Activated CD4-positive, alpha-beta T cell treated with anti-CD3 and anti-CD28 coated beads, Interleukin-2, amount 10 ng/mL, durations not matched to agents 7 days and 5 days (primary cell): ENCODE data around the gene OR5L1. TPM values are rescaled to one million over a fixed set of nuclear protein-coding genes. Genes with fewer than 3 reads are reported as not detected.

ENCODE experiments used
- CTCF ChIA-PET: fragments of 350-600 bp; sonication (Branson Sonifier 250); formaldehyde crosslinking; loops from one replicate; lab custom pipeline; 2021; ENCODE audit warnings: antibody characterized with exemption; lab: Charles Lee
- POLR2A ChIA-PET: fragments of 350-600 bp; sonication (Branson Sonifier 250); formaldehyde crosslinking; loops from one replicate; lab custom pipeline; 2021; ENCODE audit warnings: antibody characterized with exemption; lab: Charles Lee
- DNase-seq: peaks from one replicate; pipeline ENCODE4 v3.0.0-alpha.2; 2020
- H3K27ac Mint-ChIP-seq: one replicate; pipeline ENCODE4 v1.8.0; 2021; ENCODE audit warnings: mild to moderate bottlenecking, moderate library complexity, mixed read lengths
- H3K27me3 Mint-ChIP-seq: one replicate; pipeline ENCODE4 v1.8.0; 2021; ENCODE audit warnings: mixed read lengths
- H3K36me3 Mint-ChIP-seq: one replicate; pipeline ENCODE4 v1.8.0; 2021; ENCODE audit warnings: low read depth, mixed read lengths
- H3K4me1 Mint-ChIP-seq: one replicate; pipeline ENCODE4 v1.8.0; 2021; ENCODE audit warnings: mixed read lengths
- H3K4me3 Mint-ChIP-seq: one replicate; pipeline ENCODE4 v1.8.0; 2021; ENCODE audit warnings: mild to moderate bottlenecking, moderate library complexity, mixed read lengths
- H3K9me3 Mint-ChIP-seq: one replicate; pipeline ENCODE4 v1.8.0; 2021; ENCODE audit warnings: mixed read lengths
- total RNA-seq, 2 experiments: library from RNA; stranded (reverse); gene quantifications; one replicate each; pipeline ENCODE4 v1.2.3, GENCODE V29; 2021

Gene OR5L1
- total RNA-seq, result not detected

- ChIA-PET CTCF (no interaction called here), POLR2A (no interaction called here)
- no peak within 1 kb of the TSS for H3K27ac Mint-ChIP-seq
- no peaks in the 10 kb centered on the region for H3K27me3 Mint-ChIP-seq
- no peaks in the 10 kb centered on the region for H3K36me3 Mint-ChIP-seq
- no peak for DNase-seq
- H3K4me1 Mint-ChIP-seq, result no peaks in the 10 kb centered on the region
- H3K9me3 Mint-ChIP-seq, result peaks cover 20% of the 10 kb centered on the region
- H3K4me3 Mint-ChIP-seq, result no peak within 1 kb of the TSS
Measured at GRCh38 chr11:55811067-55811466, at the start of gene OR5L1. Gene OR5L1, plus strand, starts transcription at chr11:55811367. Its CDS starts 100 bp downstream, at chr11:55811467.

- no peak for DNase-seq
- Mint-ChIP-seq H3K9me3 (peaks cover 14% of the 10 kb centered on the region), H3K27me3 (no peaks in the 10 kb centered on the region), H3K27ac (no peak within 1 kb of the TSS), H3K4me3 (no peak within 1 kb of the TSS), H3K4me1 (no peaks in the 10 kb centered on the region), H3K36me3 (no peaks in the 10 kb centered on the region)
- POLR2A ChIA-PET, result no interaction called here
- CTCF ChIA-PET, result no interaction called here
Measured at GRCh38 chr11:55773138-55773537, 38.0 kb upstream of the OR5L1 start, which contains the start of gene OR5D13. Gene OR5D13, plus strand, starts transcription at chr11:55773438. Its CDS starts 0 bp downstream, at chr11:55773438.

- Mint-ChIP-seq H3K27me3 (no peaks in the 10 kb centered on the region), H3K27ac (no peak overlapping the region), H3K36me3 (no peaks in the 10 kb centered on the region), H3K9me3 (peaks cover 17% of the 10 kb centered on the region), H3K4me3 (no peak overlapping the region), H3K4me1 (no peaks in the 10 kb centered on the region)
- DNase-seq, result no peak
- CTCF ChIA-PET, result no interaction called here
- POLR2A ChIA-PET, result no interaction called here
Measured at GRCh38 chr11:55791606-55792005, 19.6 kb upstream of the OR5L1 start.

GRCh38 chr11:55793321-55793720, 17.8 kb upstream of the OR5L1 start:
- Mint-ChIP-seq H3K27ac (no peak overlapping the region), H3K4me3 (no peak overlapping the region), H3K27me3 (no peaks in the 10 kb centered on the region), H3K4me1 (no peaks in the 10 kb centered on the region), H3K9me3 (peaks cover 11% of the 10 kb centered on the region), H3K36me3 (no peaks in the 10 kb centered on the region)
- DNase-seq, result no peak
- POLR2A ChIA-PET, result no interaction called here
- CTCF ChIA-PET, result no interaction called here

- ChIA-PET POLR2A (no interaction called here), CTCF (no interaction called here)
- Mint-ChIP-seq H3K4me3 (no peak within 1 kb of the TSS), H3K27me3 (no peaks in the 10 kb centered on the region), H3K36me3 (no peaks in the 10 kb centered on the region), H3K9me3 (peaks cover 17% of the 10 kb centered on the region), H3K27ac (no peak within 1 kb of the TSS), H3K4me1 (no peaks in the 10 kb centered on the region)
- DNase-seq, result no peak
Measured at GRCh38 chr11:55795256-55795655, 15.9 kb upstream of the OR5L1 start, which contains the start of gene OR5D14. Gene OR5D14, plus strand, starts transcription at chr11:55795556. Its CDS starts 0 bp downstream, at chr11:55795556.

- ChIA-PET CTCF (no interaction called here), POLR2A (no interaction called here)
- peaks cover 20% of the 10 kb centered on the region for H3K9me3 Mint-ChIP-seq
- no peaks in the 10 kb centered on the region for H3K4me1 Mint-ChIP-seq
- H3K27me3 Mint-ChIP-seq, result no peaks in the 10 kb centered on the region
- no peak overlapping the region for H3K4me3 Mint-ChIP-seq
- DNase-seq, result no peak
- no peak overlapping the region for H3K27ac Mint-ChIP-seq
- no peaks in the 10 kb centered on the region for H3K36me3 Mint-ChIP-seq
Measured at GRCh38 chr11:55806248-55806647, 4.9 kb upstream of the OR5L1 start.

- H3K9me3 Mint-ChIP-seq, result peaks cover 16% of the 10 kb centered on the region
- no peaks in the 10 kb centered on the region for H3K4me1 Mint-ChIP-seq
- no peak within 1 kb of the TSS for H3K27ac Mint-ChIP-seq
- ChIA-PET POLR2A (no interaction called here), CTCF (no interaction called here)
- no peak for DNase-seq
- no peaks in the 10 kb centered on the region for H3K27me3 Mint-ChIP-seq
- no peak within 1 kb of the TSS for H3K4me3 Mint-ChIP-seq
- no peaks in the 10 kb centered on the region for H3K36me3 Mint-ChIP-seq
Measured at GRCh38 chr11:55819330-55819729, 8.2 kb downstream of the OR5L1 start, which contains the start of gene OR5D18. Gene OR5D18, plus strand, starts transcription at chr11:55819630. Its CDS starts 0 bp downstream, at chr11:55819630.

GRCh38 chr11:55826919-55827318, 15.8 kb downstream of the OR5L1 start, which contains the start of gene OR5L2:
Gene OR5L2, plus strand, starts transcription at chr11:55827219. Its CDS starts 0 bp downstream, at chr11:55827219.
- Mint-ChIP-seq H3K27me3 (no peaks in the 10 kb centered on the region), H3K27ac (no peak within 1 kb of the TSS), H3K36me3 (no peaks in the 10 kb centered on the region), H3K4me1 (no peaks in the 10 kb centered on the region), H3K9me3 (peaks cover 11% of the 10 kb centered on the region), H3K4me3 (no peak within 1 kb of the TSS)
- CTCF ChIA-PET, result no interaction called here
- no peak for DNase-seq
- POLR2A ChIA-PET, result no interaction called here

GRCh38 chr11:55838452-55838851, 27.3 kb downstream of the OR5L1 start, which contains the start of gene OR5D16:
Gene OR5D16, plus strand, starts transcription at chr11:55838752. Its CDS starts 0 bp downstream, at chr11:55838752.
- H3K4me3 Mint-ChIP-seq, result no peak within 1 kb of the TSS
- no peak for DNase-seq
- H3K27me3 Mint-ChIP-seq, result no peaks in the 10 kb centered on the region
- POLR2A ChIA-PET, result no interaction called here
- H3K36me3 Mint-ChIP-seq, result no peaks in the 10 kb centered on the region
- peaks cover 18% of the 10 kb centered on the region for H3K9me3 Mint-ChIP-seq
- H3K27ac Mint-ChIP-seq, result no peak within 1 kb of the TSS
- CTCF ChIA-PET, result no interaction called here
- no peaks in the 10 kb centered on the region for H3K4me1 Mint-ChIP-seq

- peaks cover 4% of the 10 kb centered on the region for H3K9me3 Mint-ChIP-seq
- H3K27ac Mint-ChIP-seq, result no peak overlapping the region
- H3K4me3 Mint-ChIP-seq, result no peak overlapping the region
- POLR2A ChIA-PET, result no interaction called here
- no peak for DNase-seq
- no peaks in the 10 kb centered on the region for H3K36me3 Mint-ChIP-seq
- CTCF ChIA-PET, result no interaction called here
- H3K27me3 Mint-ChIP-seq, result no peaks in the 10 kb centered on the region
- no peaks in the 10 kb centered on the region for H3K4me1 Mint-ChIP-seq
Measured at GRCh38 chr11:55847453-55847852, 36.3 kb downstream of the OR5L1 start.

- POLR2A ChIA-PET, result no interaction called here
- no peaks in the 10 kb centered on the region for H3K36me3 Mint-ChIP-seq
- no peak overlapping the region for H3K4me3 Mint-ChIP-seq
- DNase-seq, result no peak
- CTCF ChIA-PET, result no interaction called here
- no peaks in the 10 kb centered on the region for H3K27me3 Mint-ChIP-seq
- peaks cover 11% of the 10 kb centered on the region for H3K9me3 Mint-ChIP-seq
- H3K27ac Mint-ChIP-seq, result no peak overlapping the region
- no peaks in the 10 kb centered on the region for H3K4me1 Mint-ChIP-seq
Measured at GRCh38 chr11:55849037-55849436, 37.9 kb downstream of the OR5L1 start.

GRCh38 chr11:55852141-55852540, 41.0 kb downstream of the OR5L1 start:
- POLR2A ChIA-PET, result no interaction called here
- H3K27ac Mint-ChIP-seq, result no peak overlapping the region
- CTCF ChIA-PET, result no interaction called here

GRCh38 chr11:55854704-55855103, 43.5 kb downstream of the OR5L1 start:
- Mint-ChIP-seq H3K9me3 (peaks cover 13% of the 10 kb centered on the region), H3K4me3 (no peak overlapping the region), H3K36me3 (no peaks in the 10 kb centered on the region), H3K27ac (no peak overlapping the region), H3K27me3 (no peaks in the 10 kb centered on the region), H3K4me1 (no peaks in the 10 kb centered on the region)
- POLR2A ChIA-PET, result no interaction called here
- CTCF ChIA-PET, result no interaction called here
- no peak for DNase-seq

More at GRCh38 chr11:55852141-55852540, 41.0 kb downstream of the OR5L1 start:
- Mint-ChIP-seq H3K4me1 (no peaks in the 10 kb centered on the region), H3K27me3 (no peaks in the 10 kb centered on the region), H3K4me3 (no peak overlapping the region), H3K9me3 (peaks cover 13% of the 10 kb centered on the region), H3K36me3 (no peaks in the 10 kb centered on the region)
- DNase-seq, result no peak
